Keratinocyte (primary cell): ENCODE data around the gene ABCC4. TPM values are rescaled to one million over a fixed set of nuclear protein-coding genes. Genes with fewer than 3 reads are reported as not detected.

ENCODE experiments used
- DNase-seq: peaks from one replicate; pipeline ENCODE4 v3.0.0-alpha.2; 2011; ENCODE audit warnings: low read depth, missing footprints, low spot score
- FAIRE-seq: peaks from 2 replicates; lab custom pipeline; 2011; peaks lifted over from hg19 to GRCh38; lab: Jason Lieb, UNC
- H2AFZ ChIP-seq: 2 replicates; pipeline ENCODE4 v1.6.0; 2012; ENCODE audit warnings: low read length, control low read depth, inconsistent platforms; ENCODE audit not compliant: control insufficient read depth
- H3K27ac ChIP-seq: 2 replicates; pipeline ENCODE4 v1.5.1; 2011; ENCODE audit warnings: low read length; ENCODE audit not compliant: control insufficient read depth, insufficient read depth
- H3K27me3 ChIP-seq: 3 replicates; pipeline ENCODE4 v1.6.0; 2011; ENCODE audit warnings: low read length; ENCODE audit not compliant: control insufficient read depth, insufficient read depth; ENCODE audit errors: extremely low read depth
- H3K36me3 ChIP-seq, 2 experiments: 2 replicates in 1 of 2; 3 replicates in 1 of 2; pipeline ENCODE4 v1.5.1; 2011; ENCODE audit warnings: low read length in 2 of 2, mild to moderate bottlenecking in 1 of 2; ENCODE audit not compliant: control insufficient read depth in 2 of 2, insufficient read depth in 2 of 2; ENCODE audit errors: extremely low read depth in 1 of 2
- H3K4me1 ChIP-seq: 3 replicates; pipeline ENCODE4 v1.5.1; 2011; ENCODE audit warnings: low read length; ENCODE audit not compliant: control insufficient read depth, insufficient read depth; ENCODE audit errors: extremely low read depth
- H3K4me2 ChIP-seq: 3 replicates; pipeline ENCODE4 v1.6.0; 2011; ENCODE audit warnings: low read depth, low read length; ENCODE audit not compliant: control insufficient read depth, insufficient read depth; ENCODE audit errors: extremely low read depth
- H3K4me3 ChIP-seq, 3 experiments: fragments of 200-600 bp in 1 of 3; sonication (generic) in 1 of 3; 2 replicates in 2 of 3; 3 replicates in 1 of 3; pipeline ENCODE4 v1.5.1; 2011 to 2016; ENCODE audit warnings: low read length in 3 of 3, mild to moderate bottlenecking in 3 of 3, control low read depth in 2 of 3, inconsistent platforms in 1 of 3, low read depth in 1 of 3, mixed read lengths in 1 of 3, mixed run types in 1 of 3, moderate library complexity in 1 of 3; ENCODE audit not compliant: control insufficient read depth in 2 of 3, insufficient read depth in 2 of 3; ENCODE audit errors: extremely low read depth in 1 of 3
- H3K79me2 ChIP-seq: 2 replicates; pipeline ENCODE4 v1.6.0; 2012; ENCODE audit warnings: low read length; ENCODE audit not compliant: control insufficient read depth, insufficient read depth
- H3K9ac ChIP-seq: 3 replicates; pipeline ENCODE4 v1.6.0; 2011; ENCODE audit warnings: low read length; ENCODE audit not compliant: control insufficient read depth, insufficient read depth; ENCODE audit errors: extremely low read depth
- H3K9me1 ChIP-seq: 3 replicates; pipeline ENCODE4 v1.6.0; 2011; ENCODE audit warnings: low read length; ENCODE audit not compliant: control insufficient read depth, insufficient read depth; ENCODE audit errors: extremely low read depth
- H3K9me3 ChIP-seq: 2 replicates; pipeline ENCODE4 v1.5.1; 2012; ENCODE audit warnings: low read depth, low read length; ENCODE audit not compliant: control insufficient read depth
- H4K20me1 ChIP-seq: 3 replicates; pipeline ENCODE4 v1.6.0; 2011; ENCODE audit warnings: low read length; ENCODE audit not compliant: control insufficient read depth, insufficient read depth; ENCODE audit errors: extremely low read depth
- EZH2 ChIP-seq: IDR thresholded peaks from one replicate; pipeline ENCODE4 v1.6.1; 2012; ENCODE audit warnings: inconsistent platforms, mild to moderate bottlenecking, low read length, moderate library complexity
- dilution Hi-C: fragments of 300-500 bp; cut with MboI; formaldehyde crosslinking; loops from one replicate; pipeline ENCODE4 v1.7.0; 2020; ENCODE audit warnings: low sequenced_read_pairs; ENCODE audit not compliant: extremely low pct_ligation_motif_present
- polyA plus RNA-seq, 5 experiments: library from polyadenylated mRNA; depleted of rRNA in 3 of 5; stranded (reverse) in 3 of 5; stranded (forward) in 1 of 5; unstranded in 1 of 5; fragments of >200 nt; gene quantifications; 1 replicate in 1 of 5; 2 replicates in 3 of 5; 3 replicates in 1 of 5; pipeline versions ENCODE4 v1.2.1 to v1.2.3, GENCODE V29; 2011 to 2012; ENCODE audit warnings: missing spikeins in 2 of 5, low read depth in 1 of 5, low replicate concordance in 1 of 5
- TF ChIP-seq, protein P1 (sequence below), 3 experiments: IDR thresholded peaks in 1 of 3; conservative IDR thresholded peaks in 1 of 3; optimal IDR thresholded peaks in 1 of 3; 2 replicates in 2 of 3; 3 replicates in 1 of 3; pipeline versions ENCODE3 to v1.5.1; 2011; ENCODE audit warnings: low read length in 3 of 3, mild to moderate bottlenecking in 3 of 3, moderate library complexity in 2 of 3, control low read depth in 1 of 3, inconsistent platforms in 1 of 3; ENCODE audit not compliant: insufficient read depth in 2 of 3; ENCODE audit errors: extremely low read depth in 1 of 3

The ABCC4 gene
- polyA plus RNA-seq, 1 donor (not counting 4 experiments of a cell fraction or from before 2014, with no cell fraction given), result 13.8 TPM

DNA sequence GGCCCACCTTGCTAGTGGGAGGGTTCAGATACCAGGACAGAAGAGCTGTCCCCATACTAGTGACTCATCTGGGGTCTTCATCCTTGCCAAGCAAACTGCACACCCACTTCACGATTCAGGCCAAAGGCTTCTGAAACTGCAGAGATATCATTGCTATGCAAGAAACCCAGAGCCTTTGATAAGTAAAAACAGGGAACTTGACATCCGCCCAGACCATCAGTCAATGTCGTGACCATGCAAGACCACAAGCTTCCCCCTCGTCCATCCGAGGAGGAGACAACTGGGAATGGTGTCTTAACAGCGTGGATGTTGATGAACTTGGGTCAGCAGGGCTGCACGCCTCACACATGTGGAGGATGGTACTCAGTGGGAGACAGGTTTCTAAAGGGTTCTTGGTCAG is 58.0 kb downstream of the ABCC4 start:
- no peaks in the 10 kb centered on the region for H3K27me3 ChIP-seq
- H3K36me3 ChIP-seq, result peaks cover 1 to 7% of the 10 kb centered on the region in 2 experiments
- no peak overlapping the region for H3K4me2 ChIP-seq
- no peaks in the 10 kb centered on the region for H3K9me3 ChIP-seq
- no peak overlapping the region for H3K27ac ChIP-seq
- no peaks in the 10 kb centered on the region for H3K79me2 ChIP-seq
- dilution Hi-C loops, result no loop called here
- no peaks in the 10 kb centered on the region for H4K20me1 ChIP-seq
- no peak overlapping the region for H3K9ac ChIP-seq
- no peaks in the 10 kb centered on the region for H3K9me1 ChIP-seq
- no peak overlapping the region for H2AFZ ChIP-seq
- TF ChIP-seq, protein P1, sequence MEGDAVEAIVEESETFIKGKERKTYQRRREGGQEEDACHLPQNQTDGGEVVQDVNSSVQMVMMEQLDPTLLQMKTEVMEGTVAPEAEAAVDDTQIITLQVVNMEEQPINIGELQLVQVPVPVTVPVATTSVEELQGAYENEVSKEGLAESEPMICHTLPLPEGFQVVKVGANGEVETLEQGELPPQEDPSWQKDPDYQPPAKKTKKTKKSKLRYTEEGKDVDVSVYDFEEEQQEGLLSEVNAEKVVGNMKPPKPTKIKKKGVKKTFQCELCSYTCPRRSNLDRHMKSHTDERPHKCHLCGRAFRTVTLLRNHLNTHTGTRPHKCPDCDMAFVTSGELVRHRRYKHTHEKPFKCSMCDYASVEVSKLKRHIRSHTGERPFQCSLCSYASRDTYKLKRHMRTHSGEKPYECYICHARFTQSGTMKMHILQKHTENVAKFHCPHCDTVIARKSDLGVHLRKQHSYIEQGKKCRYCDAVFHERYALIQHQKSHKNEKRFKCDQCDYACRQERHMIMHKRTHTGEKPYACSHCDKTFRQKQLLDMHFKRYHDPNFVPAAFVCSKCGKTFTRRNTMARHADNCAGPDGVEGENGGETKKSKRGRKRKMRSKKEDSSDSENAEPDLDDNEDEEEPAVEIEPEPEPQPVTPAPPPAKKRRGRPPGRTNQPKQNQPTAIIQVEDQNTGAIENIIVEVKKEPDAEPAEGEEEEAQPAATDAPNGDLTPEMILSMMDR (optimal IDR thresholded peaks at IDR 0.05 in 1 of 3, IDR thresholded peaks at IDR 0.05 in 1 of 3, conservative IDR thresholded peaks at IDR 0.05 in 1 of 3; ENCODE audit: extremely low read depth in 1 of 3, insufficient read depth in 2 of 3, low read length in 3 of 3), result no peak
- TF ChIP-seq EZH2, result no peak
- FAIRE-seq (no peak), DNase-seq (no peak)
- peaks cover 7% of the 10 kb centered on the region for H3K4me1 ChIP-seq
- no peak overlapping the region for H3K4me3 ChIP-seq

DNA sequence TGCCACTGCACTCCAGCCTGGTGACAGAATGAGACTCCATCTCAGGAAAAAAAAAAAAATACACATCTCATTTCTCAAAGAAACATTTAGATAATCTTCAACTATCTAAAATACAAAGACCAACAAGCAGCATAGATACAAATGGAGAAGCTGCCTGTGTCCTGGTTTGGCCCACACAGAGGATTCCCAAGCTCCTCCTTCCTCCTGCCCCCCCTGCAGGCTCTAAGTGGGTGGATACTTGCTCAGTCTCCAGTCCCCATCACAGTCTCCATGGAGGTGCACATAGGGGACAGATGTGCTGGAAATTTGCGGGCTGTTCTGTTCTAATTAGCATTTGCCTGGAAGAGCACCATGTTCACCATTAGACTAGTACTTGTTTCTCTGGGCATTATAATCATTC is 59.9 kb downstream of the ABCC4 start:
- TF ChIP-seq, protein P1 (optimal IDR thresholded peaks at IDR 0.05 in 1 of 3, IDR thresholded peaks at IDR 0.05 in 1 of 3, conservative IDR thresholded peaks at IDR 0.05 in 1 of 3; ENCODE audit: extremely low read depth in 1 of 3, insufficient read depth in 2 of 3, low read length in 3 of 3), result no peak
- no peak for TF ChIP-seq EZH2
- dilution Hi-C loops, result no loop called here
- no peak for FAIRE-seq

More for the DNA sequence above, 59.9 kb downstream of the ABCC4 start:
- Histone ChIP-seq H2AFZ (no peak overlapping the region), H3K4me2 (no peak overlapping the region), H3K4me1 (peaks cover 2% of the 10 kb centered on the region), H3K36me3 (peaks cover 1 to 4% of the 10 kb centered on the region in 2 experiments), H3K9ac (no peak overlapping the region), H3K9me3 (no peaks in the 10 kb centered on the region), H4K20me1 (no peaks in the 10 kb centered on the region), H3K4me3 (no peak overlapping the region), H3K27ac (no peak overlapping the region), H3K9me1 (no peaks in the 10 kb centered on the region), H3K79me2 (no peaks in the 10 kb centered on the region), H3K27me3 (no peaks in the 10 kb centered on the region)
- no peak for DNase-seq
